ENCODE results near the gene TANGO2.

The TANGO2 gene

DNA sequence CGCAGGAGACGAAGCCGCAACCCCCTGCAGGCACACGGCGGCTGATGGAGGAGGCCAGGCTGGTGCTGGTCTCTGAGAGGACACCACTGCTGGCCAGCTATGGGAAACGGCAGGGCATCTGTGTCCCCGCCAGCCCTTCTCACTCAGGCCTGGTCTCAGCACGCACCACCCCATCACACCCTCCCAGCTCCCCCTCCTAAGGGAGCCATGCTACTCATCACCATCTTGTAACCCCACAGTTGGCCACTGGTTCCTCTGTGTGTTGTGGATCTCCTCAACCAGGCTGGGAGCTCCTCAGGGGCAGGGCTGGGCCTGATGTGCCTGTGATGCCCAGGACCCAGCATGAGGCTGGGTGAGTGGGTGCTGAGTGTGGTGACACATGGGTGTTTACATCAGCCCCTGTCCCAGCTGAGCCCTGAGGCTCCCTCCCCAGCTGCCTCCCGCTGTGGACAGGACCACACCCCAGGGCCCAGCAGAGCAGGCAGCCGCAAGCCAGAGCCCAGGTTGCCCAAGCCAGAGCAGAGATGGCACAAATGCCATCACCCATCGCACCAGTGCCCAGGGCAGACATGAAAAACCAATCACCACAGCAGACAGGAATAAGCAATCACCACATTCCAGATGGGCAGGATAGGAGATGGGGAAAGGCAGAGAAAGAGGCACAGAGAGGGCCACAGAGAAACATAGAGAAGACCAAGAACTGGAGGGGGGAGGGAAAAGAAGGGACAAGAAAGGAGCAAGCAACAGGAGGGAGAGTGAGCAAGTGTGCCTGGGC lies 12.5 kb upstream of the TANGO2 start:
- TF ChIP-seq GATA1 (IDR thresholded peaks at IDR 0.05; ENCODE audit: low read depth, low read length) (no peak), POLR2A (IDR thresholded peaks at IDR 0.05; ENCODE audit: low read length) (no peak)
- peak in 1 of 2 experiments; percentile 33 for DNase-seq

DNA sequence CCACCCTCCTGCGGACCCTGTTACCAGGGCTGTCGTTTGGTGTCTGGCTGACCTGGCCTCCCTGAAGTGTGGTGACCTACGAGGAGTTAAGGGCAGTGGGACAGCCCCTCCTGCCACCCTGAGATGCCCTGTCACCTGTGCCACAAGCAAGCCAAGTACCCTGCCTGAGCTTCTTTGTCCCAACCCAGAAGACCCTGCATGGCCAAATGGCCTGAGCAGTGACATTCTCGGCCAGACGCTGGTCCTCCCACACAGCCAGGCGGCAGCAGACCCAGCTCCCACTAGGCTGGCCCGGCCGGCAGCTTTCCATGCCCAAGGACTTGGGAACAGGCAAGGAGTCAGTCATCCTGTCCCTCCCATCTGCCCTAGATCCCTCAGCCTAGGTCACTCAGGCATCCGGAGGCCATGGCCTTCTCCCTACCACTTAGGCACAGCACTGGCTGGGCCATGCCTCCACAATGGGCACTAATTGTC lies 11.9 kb upstream of the TANGO2 start:
- TF ChIP-seq GATA1 (IDR thresholded peaks at IDR 0.05; ENCODE audit: low read depth, low read length) (no peak), POLR2A (IDR thresholded peaks at IDR 0.05; ENCODE audit: low read length) (no peak)
- DNase-seq, result no peak

DNA sequence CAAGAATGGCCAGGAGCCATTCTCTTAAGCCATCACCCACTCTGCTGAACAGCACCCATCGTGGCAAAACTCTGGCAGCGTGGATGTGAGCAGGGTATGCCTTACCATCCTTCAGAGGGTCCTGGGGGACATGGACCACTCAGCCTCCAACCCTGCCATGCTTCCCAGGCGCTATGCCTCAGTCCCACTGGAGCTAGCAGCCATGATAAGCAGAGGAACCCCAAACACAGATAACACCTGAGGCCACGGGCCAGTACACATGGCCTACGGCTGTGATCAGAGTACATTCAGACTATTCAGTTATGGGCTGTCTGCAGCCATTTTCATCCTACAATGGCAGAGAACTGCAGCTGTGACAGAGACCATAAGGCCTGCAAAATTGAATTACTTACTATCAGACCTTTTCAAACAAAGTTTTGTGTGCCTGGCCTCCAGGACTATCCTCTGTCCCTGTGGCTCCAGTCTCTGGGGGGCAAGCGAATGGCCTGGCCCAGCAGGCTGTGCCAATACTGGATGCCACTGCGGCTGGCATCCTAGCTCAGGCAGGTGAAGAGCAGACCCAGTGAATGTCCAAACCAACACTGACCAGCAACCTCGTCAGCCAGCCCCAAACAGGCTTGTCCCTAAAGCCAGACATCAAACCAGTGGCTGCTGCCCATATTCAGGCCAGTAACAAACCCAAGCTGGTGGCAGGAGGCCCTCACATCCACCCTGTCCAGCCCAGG lies 11.2 kb upstream of the TANGO2 start:
- TF ChIP-seq GATA1 (IDR thresholded peaks at IDR 0.05; ENCODE audit: low read depth, low read length) (no peak), POLR2A (IDR thresholded peaks at IDR 0.05; ENCODE audit: low read length) (no peak)
- peak in 1 of 2 experiments; percentile 17 for DNase-seq

DNA sequence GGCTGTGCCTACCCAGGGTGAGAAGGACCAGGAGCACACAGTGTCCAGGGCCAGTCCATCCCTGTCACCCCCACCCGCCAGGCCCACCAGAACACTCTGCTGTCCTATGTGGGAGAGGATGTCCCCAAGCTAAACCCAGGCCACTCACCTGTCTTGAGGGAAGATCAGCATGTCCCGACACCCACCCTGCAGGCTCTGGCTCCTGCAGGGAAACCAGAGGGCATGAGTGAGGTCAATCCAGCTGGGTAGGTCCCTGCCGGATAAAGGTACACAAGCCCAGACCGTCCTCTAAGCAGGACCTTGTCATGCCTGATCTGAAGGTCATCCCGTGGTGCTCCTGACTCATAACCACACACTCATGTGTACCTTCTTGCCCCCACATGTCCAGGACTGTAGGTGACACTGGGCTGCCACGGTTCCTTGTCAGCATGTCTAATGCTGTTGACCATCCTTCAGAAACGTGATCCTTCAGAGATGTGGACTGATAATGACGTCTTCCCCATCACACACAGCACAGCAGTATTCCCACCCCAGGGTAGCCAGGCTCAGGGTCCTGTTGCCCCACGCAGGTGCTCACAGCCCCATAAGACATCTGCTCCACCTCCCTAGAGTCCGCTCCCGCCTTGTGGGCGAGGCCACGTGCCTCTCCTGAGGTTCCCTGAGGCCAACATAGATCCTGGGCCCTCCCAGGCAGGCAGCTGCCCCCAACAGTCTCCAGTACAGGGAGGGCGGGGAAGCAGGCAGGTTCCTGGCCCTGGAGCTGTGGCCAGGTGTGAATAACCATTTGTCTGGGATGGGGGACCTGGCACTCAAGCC lies 10.4 kb upstream of the TANGO2 start:
- TF ChIP-seq GATA1 (IDR thresholded peaks at IDR 0.05; ENCODE audit: low read depth, low read length) (no peak), POLR2A (IDR thresholded peaks at IDR 0.05; ENCODE audit: low read length) (no peak)
- no peak for DNase-seq

DNA sequence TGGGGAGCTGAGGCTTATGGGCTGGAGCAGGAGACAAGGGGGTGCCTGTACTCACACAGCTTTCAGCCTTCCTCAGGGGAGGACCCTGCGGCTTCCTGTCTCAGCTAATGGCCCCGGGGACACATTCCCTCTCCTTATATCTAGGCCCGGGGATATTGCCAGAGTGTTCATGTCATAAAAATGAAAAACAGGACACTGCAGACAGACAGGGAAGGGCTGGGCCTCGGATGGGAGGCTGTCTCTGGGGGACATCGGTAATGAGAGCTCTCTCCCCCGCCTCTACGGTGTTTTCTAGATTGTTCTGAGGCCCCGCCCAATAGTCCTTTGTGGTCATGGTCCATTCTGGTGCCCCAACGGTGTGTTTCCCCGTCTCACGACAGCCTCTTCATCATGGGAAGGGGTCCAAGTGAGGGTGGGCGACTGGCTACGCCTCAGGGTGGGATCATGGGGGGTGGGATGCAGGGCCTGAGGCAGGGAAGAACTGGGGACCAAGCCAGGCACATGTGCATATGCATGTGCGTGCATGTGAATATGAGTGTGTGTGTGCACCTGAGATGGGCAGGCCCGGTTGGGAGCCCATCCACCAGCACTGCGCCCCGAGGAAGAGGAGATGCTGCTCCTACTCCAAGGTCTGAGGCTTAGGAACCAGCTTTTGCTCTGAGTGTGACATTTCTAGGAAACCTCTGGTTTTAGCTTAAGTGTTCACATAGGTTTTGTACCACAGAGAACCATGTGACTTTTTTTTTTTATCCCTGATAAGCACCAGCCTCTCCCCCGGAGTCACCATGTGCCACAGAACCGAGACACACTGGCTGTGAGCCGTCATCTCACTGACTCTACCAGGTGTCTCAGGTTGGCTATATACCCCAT lies 9.6 kb upstream of the TANGO2 start:
- DNase-seq, result peak; percentile 26 to 38
- TF ChIP-seq POLR2A (IDR thresholded peaks at IDR 0.05; ENCODE audit: low read length) (no peak), GATA1 (IDR thresholded peaks at IDR 0.05; ENCODE audit: low read depth, low read length) (no peak)

DNA sequence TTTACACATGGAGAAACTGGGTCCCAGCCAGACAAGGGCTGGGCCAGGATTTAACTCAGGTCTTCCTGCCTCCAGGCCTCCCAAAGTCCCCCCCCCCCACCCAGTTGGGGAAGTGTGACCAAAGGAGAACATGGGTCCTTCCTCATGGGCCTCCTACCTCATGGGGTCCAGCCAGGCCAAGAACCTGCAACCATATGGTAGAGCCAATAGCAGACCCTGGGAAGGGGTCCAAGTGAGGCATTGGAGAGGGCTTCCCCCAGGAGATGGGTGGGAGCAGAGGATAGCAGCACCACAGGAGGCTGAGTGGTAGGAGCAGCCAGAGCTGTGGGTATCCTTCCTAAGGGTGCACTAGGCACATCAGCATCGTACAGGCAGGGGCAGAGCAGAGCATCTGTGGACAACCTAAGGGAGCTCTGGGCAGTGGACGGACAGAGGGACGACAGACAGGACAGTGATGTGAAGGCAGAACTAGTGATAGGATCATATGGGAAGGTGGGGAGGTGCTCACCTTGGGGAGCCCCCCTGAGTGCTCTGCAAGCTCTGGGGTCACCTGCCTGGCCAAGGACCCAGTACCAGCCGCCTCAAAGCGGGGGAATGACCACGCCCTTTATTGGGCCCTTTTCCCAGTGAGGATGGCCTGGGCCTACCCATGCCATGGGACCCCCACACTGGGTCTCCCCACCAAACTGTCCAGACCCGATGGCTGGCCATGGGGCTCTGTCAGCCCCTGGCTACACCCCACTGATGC lies 8.7 kb upstream of the TANGO2 start:
- no peak for DNase-seq
- no peak for TF ChIP-seq GATA1 (IDR thresholded peaks at IDR 0.05; ENCODE audit: low read depth, low read length)
- no peak for TF ChIP-seq POLR2A (IDR thresholded peaks at IDR 0.05; ENCODE audit: low read length)

DNA sequence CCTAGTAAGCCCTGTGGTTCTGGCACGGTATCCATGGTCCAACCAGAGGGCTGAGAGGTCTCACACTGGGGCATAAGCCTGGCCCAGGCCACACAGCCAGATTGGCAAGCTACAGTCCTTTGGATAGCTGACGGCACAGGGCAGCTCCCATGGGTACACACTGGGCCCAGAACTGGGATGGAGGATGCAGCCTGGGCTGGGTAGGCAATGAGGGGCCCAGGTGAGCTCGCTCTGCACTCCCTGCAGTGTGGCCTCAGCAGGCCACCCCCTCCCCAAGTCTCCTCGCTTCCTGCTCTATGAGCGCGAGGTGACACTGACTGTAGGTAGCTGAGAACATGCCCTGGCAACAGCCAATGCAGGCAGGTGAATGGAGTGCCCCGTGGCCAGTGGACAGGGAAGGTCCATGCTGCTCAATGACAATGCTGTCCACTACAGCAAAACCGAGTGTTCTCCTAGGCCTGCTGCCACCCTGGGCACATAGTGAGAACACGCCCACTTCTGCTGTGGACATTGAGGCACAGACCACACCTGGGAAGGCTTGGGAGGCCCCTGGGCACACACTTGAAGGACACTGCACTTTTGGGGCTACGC lies 8.1 kb upstream of the TANGO2 start:
- no peak for DNase-seq
- TF ChIP-seq POLR2A (IDR thresholded peaks at IDR 0.05; ENCODE audit: low read length), result no peak
- no peak for TF ChIP-seq GATA1 (IDR thresholded peaks at IDR 0.05; ENCODE audit: low read depth, low read length)

DNA sequence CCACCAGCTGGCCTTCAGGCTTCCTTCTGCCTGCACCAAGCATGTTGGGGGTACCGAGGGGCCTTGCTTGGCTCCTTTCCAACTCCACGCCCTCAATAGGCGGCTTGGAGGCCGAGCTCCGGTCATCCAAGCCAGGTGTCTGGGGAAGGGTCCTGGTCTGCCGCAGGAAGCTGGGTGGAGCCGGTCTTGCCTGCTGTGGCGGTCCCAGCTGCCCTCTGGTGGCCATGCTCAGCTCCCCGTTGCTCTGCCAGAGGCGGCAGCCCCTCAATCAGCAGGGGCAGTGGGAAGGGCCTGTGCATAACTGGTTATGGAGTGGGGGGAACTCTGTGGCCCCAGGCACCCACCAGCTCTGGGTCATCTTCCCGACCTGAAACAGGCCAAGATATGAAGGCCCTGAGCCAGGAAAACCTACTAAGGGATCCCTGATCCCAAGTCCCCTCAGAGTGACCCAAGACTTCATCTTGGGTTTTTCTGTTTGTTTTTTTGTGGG lies 7.5 kb upstream of the TANGO2 start:
- no peak for TF ChIP-seq POLR2A (IDR thresholded peaks at IDR 0.05; ENCODE audit: low read length)
- no peak for TF ChIP-seq GATA1 (IDR thresholded peaks at IDR 0.05; ENCODE audit: low read depth, low read length)
- peak; percentile 75 to 83 for DNase-seq

DNA sequence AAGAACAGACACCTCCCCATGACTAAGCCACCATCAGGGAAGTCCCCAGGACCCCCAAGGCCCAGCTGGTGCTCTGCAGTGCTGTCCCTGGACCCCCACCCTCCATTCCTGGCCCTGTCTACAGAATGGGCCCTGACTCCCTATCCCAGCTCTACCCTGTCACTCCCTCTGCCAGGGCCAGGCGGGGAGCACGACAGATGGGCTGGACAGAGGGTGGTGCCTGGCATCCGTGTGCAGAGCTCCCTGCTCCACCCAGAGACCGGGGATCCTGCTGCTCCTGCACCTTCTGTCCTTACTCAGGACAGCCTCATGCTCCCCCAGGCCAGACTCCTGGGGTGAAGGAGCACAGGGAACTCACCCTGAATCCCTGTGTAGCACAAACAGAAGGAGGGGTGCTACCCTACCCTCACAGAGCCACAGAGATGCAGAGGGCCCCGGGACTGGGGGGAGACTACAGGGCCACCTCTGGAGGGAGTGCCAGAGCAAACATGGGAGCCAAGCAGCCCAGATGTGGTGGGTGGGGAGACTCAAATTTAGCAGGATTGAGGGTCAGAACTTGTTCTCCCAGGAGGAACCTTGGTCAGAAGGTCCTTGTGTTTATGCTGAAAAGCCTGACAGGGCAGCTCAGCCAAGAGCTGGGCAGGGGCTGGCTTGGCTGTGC lies 6.3 kb upstream of the TANGO2 start:
- peak in 1 of 2 experiments; percentile 35 for DNase-seq
- no peak for TF ChIP-seq POLR2A (IDR thresholded peaks at IDR 0.05; ENCODE audit: low read length)
- no peak for TF ChIP-seq GATA1 (IDR thresholded peaks at IDR 0.05; ENCODE audit: low read depth, low read length)

DNA sequence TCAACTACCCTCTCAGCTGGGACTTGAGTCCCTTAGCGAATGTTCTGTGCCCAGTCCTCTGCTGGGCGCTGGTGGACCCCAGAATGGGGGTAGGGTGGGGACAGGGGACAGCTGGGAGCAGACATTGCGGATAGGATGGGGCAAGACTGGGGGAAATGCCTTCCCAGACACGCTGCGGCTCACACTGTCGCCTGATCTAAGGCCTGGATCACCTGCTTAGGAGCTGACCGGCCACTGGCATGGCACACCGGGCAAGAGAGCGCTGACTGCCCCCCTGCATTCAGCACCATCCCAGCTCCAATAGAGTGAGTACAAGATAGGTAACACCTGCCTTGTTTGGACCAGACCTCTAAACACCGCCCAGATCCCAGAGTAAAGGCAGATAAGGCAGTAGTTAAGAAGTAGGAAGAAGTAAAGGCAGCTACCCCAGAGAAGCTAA lies 5.7 kb upstream of the TANGO2 start:
- DNase-seq, result peak in 1 of 2 experiments; percentile 37
- TF ChIP-seq POLR2A (IDR thresholded peaks at IDR 0.05; ENCODE audit: low read length), result no peak
- TF ChIP-seq GATA1 (IDR thresholded peaks at IDR 0.05; ENCODE audit: low read depth, low read length), result no peak

DNA sequence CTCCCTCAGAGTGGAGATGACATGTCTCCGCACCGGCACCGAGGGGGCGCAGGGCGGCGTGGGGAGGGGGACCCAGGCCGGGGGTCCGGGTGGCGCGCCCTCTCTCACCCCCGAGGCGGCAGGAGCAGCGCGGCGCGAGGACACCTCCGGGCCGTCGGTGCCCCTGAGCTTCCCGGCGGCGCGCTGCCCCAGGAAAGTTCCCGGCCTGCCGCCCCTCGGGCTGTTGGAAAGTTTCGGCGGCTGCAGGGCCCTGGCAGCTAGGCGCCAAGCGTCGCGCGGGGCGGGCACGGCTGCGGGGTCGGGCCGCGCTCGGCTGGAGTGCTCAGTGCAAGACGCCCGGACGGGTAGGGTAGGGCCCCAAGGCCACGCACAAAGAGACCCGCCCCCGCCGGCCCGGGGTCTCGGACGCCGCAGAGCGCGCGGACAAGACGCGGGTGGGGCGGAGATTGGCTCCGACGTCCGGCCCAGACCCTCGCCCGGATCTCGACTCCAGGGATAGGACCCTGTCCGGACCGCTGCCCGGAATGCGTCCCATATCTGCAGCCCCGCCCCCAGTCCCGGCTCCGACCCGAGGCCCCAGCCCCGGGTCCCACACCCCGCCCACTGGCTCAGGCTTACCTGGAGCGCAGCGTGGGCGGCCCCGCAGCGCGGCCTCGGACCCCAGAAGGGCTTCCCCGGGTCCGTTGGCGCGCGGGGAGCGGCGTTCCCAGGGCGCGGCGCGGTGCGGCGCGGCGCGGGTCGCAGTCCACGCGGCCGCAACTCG lies 4.8 kb upstream of the TANGO2 start:
- DNase-seq, result peak; percentile 68 to 76
- TF ChIP-seq GATA1 (IDR thresholded peaks at IDR 0.05; ENCODE audit: low read depth, low read length) (no peak), POLR2A (IDR thresholded peaks at IDR 0.05; ENCODE audit: low read length) (no peak)
